Breast epithelium (tissue), 3 donors: Measurements from ENCODE around the gene AGBL3.

Source experiments
- CTCF ChIP-seq, 3 donors: fragments of 450-650 bp; IDR thresholded peaks; one replicate each; pipeline ENCODE4 v1.5.1; 2016 to 2017; ENCODE audit warnings: antibody characterized with exemption in 3 of 3, mild to moderate bottlenecking in 3 of 3, moderate library complexity in 3 of 3
- POLR2A ChIP-seq: fragments of 450-650 bp; IDR thresholded peaks from one replicate; pipeline ENCODE4 v1.6.1; 2016; ENCODE audit warnings: antibody characterized with exemption, mild to moderate bottlenecking, moderate library complexity
- POLR2AphosphoS5 ChIP-seq, 3 donors: sonication (generic); formaldehyde crosslinking; IDR thresholded peaks; one replicate each; pipeline ENCODE4 v1.6.1; 2017; ENCODE audit warnings: antibody characterized with exemption in 3 of 3

GRCh38 chr7:135102372-135102771, 116.1 kb downstream of the AGBL3 start:
- TF ChIP-seq POLR2A (no peak), CTCF (IDR thresholded peaks at IDR 0.05) (no peak), POLR2AphosphoS5 (IDR thresholded peaks at IDR 0.05) (no peak)
